Transverse colon (tissue), 3 donors: Measurements from ENCODE around the gene PPP6R2.

ENCODE experiments used
- POLR2A ChIP-seq: fragments of 450-650 bp; IDR thresholded peaks from one replicate; pipeline ENCODE4 v1.6.1; 2016; ENCODE audit warnings: antibody characterized with exemption, mild to moderate bottlenecking, moderate library complexity
- POLR2AphosphoS5 ChIP-seq, 3 donors: sonication (generic); formaldehyde crosslinking; IDR thresholded peaks; one replicate each; pipeline ENCODE4 v1.6.1; 2016; ENCODE audit warnings: antibody characterized with exemption in 3 of 3

DNA sequence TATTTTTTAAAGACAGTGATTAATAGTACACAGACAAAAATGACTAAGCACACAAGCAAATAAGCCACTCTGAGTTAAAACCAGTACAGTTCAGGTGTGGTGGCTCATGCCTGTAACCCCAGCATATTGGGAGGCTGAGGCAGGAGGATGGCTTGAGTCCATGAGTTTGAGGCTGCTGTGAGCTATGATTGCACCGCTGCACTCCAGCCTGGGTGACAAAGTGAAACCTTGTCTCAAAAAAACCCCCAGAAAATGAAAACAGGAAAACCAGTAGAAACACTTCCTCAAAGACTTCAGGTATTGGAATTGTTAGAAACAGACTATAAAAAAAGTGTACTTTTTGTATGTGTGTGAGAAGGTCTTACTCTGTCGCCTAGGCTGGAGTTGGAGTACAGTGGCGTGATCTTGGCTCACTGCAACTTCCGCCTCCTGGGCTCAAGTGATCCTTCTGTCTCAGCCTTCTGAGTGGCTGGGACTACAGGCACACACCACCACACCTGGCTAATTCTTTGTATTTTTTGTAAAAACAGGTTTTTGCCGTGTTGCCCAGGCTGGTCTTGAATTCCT, 33.0 kb downstream of the PPP6R2 start:
- TF ChIP-seq POLR2AphosphoS5 (IDR thresholded peaks at IDR 0.05) (no peak), POLR2A (no peak)
